ENCODE measurements around the gene CIP2A.

- TF ChIP-seq, protein P1, sequence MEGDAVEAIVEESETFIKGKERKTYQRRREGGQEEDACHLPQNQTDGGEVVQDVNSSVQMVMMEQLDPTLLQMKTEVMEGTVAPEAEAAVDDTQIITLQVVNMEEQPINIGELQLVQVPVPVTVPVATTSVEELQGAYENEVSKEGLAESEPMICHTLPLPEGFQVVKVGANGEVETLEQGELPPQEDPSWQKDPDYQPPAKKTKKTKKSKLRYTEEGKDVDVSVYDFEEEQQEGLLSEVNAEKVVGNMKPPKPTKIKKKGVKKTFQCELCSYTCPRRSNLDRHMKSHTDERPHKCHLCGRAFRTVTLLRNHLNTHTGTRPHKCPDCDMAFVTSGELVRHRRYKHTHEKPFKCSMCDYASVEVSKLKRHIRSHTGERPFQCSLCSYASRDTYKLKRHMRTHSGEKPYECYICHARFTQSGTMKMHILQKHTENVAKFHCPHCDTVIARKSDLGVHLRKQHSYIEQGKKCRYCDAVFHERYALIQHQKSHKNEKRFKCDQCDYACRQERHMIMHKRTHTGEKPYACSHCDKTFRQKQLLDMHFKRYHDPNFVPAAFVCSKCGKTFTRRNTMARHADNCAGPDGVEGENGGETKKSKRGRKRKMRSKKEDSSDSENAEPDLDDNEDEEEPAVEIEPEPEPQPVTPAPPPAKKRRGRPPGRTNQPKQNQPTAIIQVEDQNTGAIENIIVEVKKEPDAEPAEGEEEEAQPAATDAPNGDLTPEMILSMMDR (IDR thresholded peaks at IDR 0.05), result no peak
- no peak for TF ChIP-seq POLR2A (IDR thresholded peaks at IDR 0.05)
Measured at GRCh38 chr3:108565506-108565905, 23.7 kb downstream of the CIP2A start.
